Neural crest cell (in vitro differentiated cells): Measurements from ENCODE around the gene PPP1R12C. TPM values are rescaled to one million over a fixed set of nuclear protein-coding genes. Genes with fewer than 3 reads are reported as not detected.
A peak's percentile ranks its signal among the peaks of the same experiment; 100 is the strongest.

ENCODE experiments used
- DNase-seq: peaks from one replicate; pipeline ENCODE4 v3.0.0; 2021; ENCODE audit warnings: low read depth, mixed read lengths, low spot score
- H3K27ac Mint-ChIP-seq: one replicate; pipeline ENCODE4 v1.8.0; 2021; ENCODE audit warnings: mild to moderate bottlenecking, mixed read lengths; ENCODE audit not compliant: unreplicated experiment
- H3K27me3 Mint-ChIP-seq: 2 replicates; pipeline ENCODE4 v1.8.0; 2021; ENCODE audit warnings: low read depth, mild to moderate bottlenecking, mixed read lengths
- H3K36me3 Mint-ChIP-seq: 2 replicates; pipeline ENCODE4 v1.8.0; 2021; ENCODE audit warnings: low read depth, mild to moderate bottlenecking, mixed read lengths
- H3K4me1 Mint-ChIP-seq: 2 replicates; pipeline ENCODE4 v1.8.0; 2021; ENCODE audit warnings: mixed read lengths
- H3K4me3 Mint-ChIP-seq: one replicate; pipeline ENCODE4 v1.8.0; 2021; ENCODE audit warnings: mild to moderate bottlenecking, mixed read lengths
- H3K9me3 Mint-ChIP-seq: 2 replicates; pipeline ENCODE4 v1.8.0; 2021; ENCODE audit warnings: mixed read lengths
- CTCF ChIP-seq: fragments of 200-600 bp; sonication (generic); conservative IDR thresholded peaks from 2 replicates; pipeline ENCODE4 v1.5.0; 2021; ENCODE audit warnings: antibody characterized with exemption, mild to moderate bottlenecking
- total RNA-seq: library from RNA; stranded (reverse); gene quantifications from 2 replicates; pipeline ENCODE4 v1.2.1, GENCODE V29; 2021

PPP1R12C gene
- total RNA-seq, 1 donor from 2014 or later: 108 TPM

GRCh38 chr19:55087542-55087901 is 29.9 kb downstream of the PPP1R12C start:
- Mint-ChIP-seq H3K27me3 (peaks cover 32% of the 10 kb centered on the region), H3K36me3 (peaks cover 4% of the 10 kb centered on the region), H3K4me3 (peak overlapping the region; percentile 95), H3K4me1 (peaks cover 42% of the 10 kb centered on the region), H3K9me3 (peaks cover 2% of the 10 kb centered on the region), H3K27ac (peak overlapping the region; percentile 96)
- no peak for TF ChIP-seq CTCF
- no peak for DNase-seq

- DNase-seq: peak; percentile 97
- no peak for TF ChIP-seq CTCF
- Mint-ChIP-seq H3K27me3 (peaks cover 36% of the 10 kb centered on the region), H3K4me3 (peak overlapping the region; percentile 95), H3K4me1 (peaks cover 44% of the 10 kb centered on the region), H3K27ac (peak overlapping the region; percentile 96), H3K9me3 (peaks cover 3% of the 10 kb centered on the region), H3K36me3 (peaks cover 6% of the 10 kb centered on the region)
Observed at GRCh38 chr19:55086730-55087541, 30.5 kb downstream of the PPP1R12C start.

- no peak for DNase-seq
- Mint-ChIP-seq H3K36me3 (peaks cover 6% of the 10 kb centered on the region), H3K4me1 (peaks cover 44% of the 10 kb centered on the region), H3K9me3 (peaks cover 3% of the 10 kb centered on the region), H3K27ac (no peak overlapping the region), H3K27me3 (peaks cover 41% of the 10 kb centered on the region), H3K4me3 (peak overlapping the region; percentile 84)
- TF ChIP-seq CTCF: no peak
Observed at GRCh38 chr19:55085923-55086715, 31.3 kb downstream of the PPP1R12C start.

GRCh38 chr19:55084416-55084815 is 33.0 kb downstream of the PPP1R12C start:
- Mint-ChIP-seq H3K4me3 (peak overlapping the region; percentile 84), H3K9me3 (peaks cover 3% of the 10 kb centered on the region), H3K27ac (no peak overlapping the region), H3K36me3 (peaks cover 5% of the 10 kb centered on the region), H3K4me1 (peaks cover 47% of the 10 kb centered on the region), H3K27me3 (peaks cover 58% of the 10 kb centered on the region)
- DNase-seq: no peak
- TF ChIP-seq CTCF: no peak

- no peak for TF ChIP-seq CTCF
- Mint-ChIP-seq H3K27ac (no peak overlapping the region), H3K4me3 (peak overlapping the region; percentile 12), H3K36me3 (peaks cover 3% of the 10 kb centered on the region), H3K9me3 (peaks cover 3% of the 10 kb centered on the region), H3K4me1 (peaks cover 36% of the 10 kb centered on the region), H3K27me3 (peaks cover 63% of the 10 kb centered on the region)
- DNase-seq: no peak
Observed at GRCh38 chr19:55083004-55083850, 34.2 kb downstream of the PPP1R12C start.
